GM18909 (cell line): ENCODE results near the gene RILPL2.
"Not testable (repeated sequence)": the region's sequence is repeated elsewhere in the genome, so short reads cannot be mapped to it uniquely, and the experiment has no call there.

Experiments used
- ATAC-seq: cut with Tn5 transposase; IDR thresholded peaks from one replicate; pipeline ENCODE4 v1.9.1; 2021; ENCODE audit warnings: mild to moderate bottlenecking; ENCODE audit not compliant: unreplicated experiment, poor library complexity

Gene RILPL2, protein sequence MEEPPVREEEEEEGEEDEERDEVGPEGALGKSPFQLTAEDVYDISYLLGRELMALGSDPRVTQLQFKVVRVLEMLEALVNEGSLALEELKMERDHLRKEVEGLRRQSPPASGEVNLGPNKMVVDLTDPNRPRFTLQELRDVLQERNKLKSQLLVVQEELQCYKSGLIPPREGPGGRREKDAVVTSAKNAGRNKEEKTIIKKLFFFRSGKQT

DNA sequence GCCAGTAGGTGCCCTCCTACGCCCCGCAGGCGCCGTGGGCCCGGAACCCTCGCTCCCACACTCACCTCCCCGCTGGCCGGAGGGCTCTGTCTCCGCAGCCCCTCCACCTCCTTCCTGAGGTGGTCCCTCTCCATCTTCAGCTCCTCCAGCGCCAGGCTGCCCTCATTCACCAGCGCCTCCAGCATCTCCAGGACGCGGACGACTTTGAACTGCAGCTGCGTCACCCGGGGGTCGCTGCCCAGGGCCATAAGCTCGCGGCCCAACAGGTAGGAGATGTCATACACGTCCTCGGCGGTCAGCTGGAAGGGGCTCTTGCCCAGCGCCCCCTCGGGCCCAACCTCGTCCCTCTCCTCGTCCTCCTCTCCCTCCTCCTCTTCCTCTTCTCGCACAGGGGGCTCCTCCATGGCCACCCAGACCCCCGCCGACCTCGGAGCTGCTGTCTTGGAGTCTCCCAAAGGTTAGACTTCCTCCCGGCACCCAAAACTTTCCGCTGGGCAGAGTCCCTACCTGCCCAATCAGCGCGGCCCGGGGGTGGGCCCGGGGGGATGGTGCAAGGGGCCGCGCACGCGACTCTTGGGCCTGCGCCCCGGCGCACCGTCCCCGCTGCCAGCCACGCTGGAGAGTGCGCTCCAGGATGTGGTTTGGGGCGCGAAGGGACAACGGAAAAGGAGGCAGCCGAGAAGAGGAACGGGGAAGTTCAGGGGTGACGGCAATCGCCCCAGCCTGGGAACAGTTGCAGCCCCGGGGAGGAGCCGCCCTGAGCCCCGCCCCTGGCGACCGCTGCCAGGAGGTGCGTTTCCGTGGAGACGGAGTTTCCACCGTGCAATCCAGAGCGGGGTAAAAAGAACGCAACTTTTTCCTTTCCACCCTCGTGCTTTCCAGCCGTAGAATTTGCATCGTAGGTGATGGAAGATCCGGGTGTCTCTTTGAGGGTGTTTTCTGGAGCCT, at the start of gene RILPL2:
TSS of gene RILPL2 (minus strand) at position 668 of the 948 bp plus-strand sequence. CDS start at position 404, 264 bp downstream.
- peak; percentile 75 for ATAC-seq

DNA sequence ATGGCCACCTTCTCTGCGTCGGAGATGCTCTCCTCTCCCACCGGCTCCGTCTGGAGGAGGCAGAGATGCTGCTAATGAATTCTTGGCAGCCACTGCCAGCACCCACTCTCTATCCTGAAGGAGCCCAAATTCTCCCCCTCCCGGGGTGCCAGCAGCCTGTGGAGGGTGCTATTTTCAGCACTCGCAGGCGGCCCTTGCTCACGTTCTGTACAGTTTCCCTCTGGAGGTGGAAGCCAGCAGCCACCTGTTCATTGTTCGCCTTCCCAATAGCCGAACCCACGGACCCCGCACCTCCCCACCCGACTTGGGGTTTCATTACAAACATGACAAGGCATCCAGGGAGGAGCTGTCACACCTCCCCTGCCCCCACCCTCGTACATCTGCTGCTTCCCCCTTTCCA, 49.3 kb upstream of the RILPL2 start:
- no peak for ATAC-seq

DNA sequence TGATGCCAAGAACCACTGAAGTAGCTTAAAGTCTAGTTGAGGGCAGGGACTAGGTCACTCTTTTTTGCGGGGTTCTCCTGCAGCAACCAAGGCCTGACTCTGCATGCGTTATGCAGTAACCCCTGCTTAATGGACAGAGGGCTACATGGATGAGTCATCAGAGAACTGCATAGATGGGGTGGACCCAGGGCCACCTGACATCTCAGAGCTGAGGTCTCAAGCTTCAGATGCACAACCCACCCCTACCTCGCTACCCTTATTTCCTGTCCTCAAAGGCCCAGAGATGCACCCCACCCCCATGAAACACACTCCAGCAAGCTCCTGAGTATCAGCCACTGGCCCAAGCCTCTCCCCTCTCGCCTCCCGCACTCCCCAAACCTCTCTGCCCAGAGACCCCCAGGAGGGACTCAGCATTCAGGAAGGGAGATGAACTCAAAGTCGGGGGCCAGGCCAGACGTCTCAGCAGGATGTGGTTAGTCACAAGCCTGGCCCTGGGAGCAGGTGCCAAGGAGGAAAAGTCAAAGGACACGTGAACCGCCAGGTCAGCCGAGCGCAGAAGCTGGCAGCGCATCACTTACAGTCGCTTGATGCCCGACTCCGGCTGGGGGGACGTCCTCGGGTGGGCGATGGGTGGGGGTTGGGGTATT, 47.2 kb upstream of the RILPL2 start:
- no peak for ATAC-seq

DNA sequence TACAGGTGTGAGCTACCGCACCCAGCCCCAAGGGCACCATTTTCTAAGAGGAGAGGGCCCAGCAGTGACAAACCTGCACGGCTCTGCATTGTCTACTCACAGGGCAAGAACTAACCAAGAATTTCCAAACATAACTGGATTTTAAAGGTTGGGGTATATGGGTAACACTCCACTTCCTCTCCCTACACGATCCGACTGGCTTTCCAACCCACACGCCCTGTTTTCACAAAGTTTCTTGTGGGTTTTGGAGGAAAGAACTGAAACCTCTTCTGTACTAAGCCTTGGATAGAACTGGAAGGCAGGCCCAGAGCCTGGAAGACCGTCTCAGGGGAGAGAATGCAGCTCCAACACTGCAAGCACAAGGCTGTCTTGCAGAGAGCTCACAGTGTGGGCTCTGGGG, 46.4 kb upstream of the RILPL2 start:
- no peak for ATAC-seq

DNA sequence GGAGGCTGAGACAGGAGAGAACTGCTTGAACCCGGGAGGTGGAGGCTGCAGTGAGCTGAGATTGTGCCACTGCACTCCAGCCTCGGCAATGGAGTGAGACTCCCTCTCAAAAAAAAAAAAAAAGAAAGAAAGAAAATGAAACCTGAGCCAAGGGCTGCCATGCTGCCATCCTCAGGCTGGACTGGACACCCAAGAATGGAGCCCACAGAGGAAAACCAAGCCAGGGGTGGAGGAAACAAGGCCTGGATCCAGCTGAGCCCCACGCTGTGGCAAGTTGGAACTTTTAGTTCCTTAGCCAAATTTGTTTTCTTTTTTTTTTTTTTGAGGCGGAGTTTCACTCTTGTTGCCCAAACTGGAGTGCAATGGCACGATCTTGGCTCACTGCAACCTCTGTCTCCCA, 44.8 kb upstream of the RILPL2 start:
- not testable (repeated sequence) for ATAC-seq

DNA sequence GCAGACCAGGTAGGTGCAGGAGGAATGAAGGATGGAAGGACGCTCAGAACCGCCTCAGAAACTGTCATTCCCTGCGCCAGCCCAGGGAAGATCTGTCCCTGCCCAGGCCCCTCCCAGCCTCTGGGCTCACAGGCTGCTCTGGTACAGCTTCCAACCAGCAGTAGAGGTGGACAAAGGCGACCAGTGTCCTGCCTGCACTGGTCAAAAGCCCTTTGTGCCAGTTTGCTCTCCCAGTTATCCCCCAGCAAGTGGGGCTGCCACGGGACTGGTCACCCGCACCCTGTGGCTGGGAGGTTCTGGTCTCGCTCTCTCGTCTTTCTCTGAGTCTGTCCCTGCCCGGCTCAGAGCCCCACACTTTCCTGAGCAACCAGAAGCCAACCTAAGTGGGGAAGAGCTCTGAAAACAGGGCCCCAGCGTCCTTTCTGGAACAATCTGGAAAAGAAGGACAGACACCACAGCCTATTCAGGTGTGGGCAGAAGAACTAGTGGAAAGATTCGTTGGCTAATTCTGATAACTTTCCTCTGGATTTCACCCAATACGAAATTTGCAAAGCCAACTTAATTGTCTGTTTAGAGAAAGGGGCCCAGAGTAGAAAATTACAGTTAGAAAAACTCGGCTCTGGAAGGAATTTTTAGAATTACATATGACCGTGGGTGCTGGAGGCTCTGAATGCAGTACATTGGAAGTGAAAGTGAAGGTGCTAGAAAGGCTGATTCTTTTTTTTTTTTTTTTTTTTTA, 43.1 kb upstream of the RILPL2 start:
- no peak for ATAC-seq

DNA sequence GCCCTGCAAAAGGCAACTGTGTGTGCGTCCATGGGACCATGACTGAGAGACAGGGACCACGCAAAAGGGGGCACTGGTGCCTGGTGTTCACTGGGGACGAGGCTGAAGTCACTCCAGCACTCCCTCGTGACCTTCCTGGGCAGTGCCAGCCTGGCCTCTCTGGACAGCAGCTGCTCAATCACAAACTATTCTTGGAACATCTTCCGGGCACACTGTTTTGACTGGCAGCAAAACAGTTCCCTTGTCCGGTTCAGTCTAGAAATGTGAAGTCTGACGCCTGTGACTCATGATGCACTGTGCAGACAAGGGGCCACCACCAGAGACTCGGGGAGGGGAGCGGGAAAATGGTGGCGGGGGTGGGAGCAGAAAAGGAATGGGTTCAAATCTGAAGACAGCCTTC, 42.3 kb upstream of the RILPL2 start:
- no peak for ATAC-seq

DNA sequence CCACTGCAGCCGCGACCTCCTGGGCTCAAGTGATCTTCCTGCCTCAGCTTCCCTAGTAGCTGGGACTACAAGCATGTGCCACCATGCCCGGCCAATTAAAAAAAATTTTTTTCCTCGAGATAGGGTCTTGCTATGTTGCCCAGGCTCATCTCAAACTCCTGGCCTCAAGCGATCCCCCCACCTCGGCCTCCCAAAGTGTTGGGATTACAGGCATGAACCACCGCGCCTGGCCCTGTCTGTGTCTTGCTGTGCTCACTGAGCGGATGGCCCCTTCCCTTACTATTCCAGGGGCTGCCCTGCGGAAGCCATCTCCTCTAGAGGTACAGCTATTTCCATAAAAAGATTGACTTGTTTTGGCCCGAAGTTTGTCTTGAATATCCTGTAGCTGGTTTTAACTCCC, 41.6 kb upstream of the RILPL2 start:
- no peak for ATAC-seq

DNA sequence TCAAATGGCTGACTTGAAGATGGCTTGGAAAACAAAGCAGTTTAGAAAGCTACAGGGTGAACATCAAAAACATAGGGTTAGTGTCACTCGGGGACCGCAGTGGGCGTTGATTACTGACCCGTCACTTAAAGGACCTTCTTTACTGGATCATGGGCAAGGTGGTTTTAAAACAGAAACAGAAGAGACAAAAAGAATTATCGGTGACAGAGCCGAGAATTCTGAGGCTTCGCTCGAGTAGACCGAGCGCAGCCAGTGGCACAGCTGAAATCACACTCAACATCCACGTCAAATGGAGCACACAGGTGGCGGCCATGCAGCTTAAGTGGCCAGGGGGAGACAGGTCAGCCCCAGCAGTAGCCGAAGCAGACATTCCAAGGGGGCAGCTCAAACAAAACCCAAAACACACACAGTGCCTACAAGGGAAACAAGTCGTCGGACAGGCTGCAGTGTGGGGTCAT, 38.8 kb upstream of the RILPL2 start:
- ATAC-seq = no peak

DNA sequence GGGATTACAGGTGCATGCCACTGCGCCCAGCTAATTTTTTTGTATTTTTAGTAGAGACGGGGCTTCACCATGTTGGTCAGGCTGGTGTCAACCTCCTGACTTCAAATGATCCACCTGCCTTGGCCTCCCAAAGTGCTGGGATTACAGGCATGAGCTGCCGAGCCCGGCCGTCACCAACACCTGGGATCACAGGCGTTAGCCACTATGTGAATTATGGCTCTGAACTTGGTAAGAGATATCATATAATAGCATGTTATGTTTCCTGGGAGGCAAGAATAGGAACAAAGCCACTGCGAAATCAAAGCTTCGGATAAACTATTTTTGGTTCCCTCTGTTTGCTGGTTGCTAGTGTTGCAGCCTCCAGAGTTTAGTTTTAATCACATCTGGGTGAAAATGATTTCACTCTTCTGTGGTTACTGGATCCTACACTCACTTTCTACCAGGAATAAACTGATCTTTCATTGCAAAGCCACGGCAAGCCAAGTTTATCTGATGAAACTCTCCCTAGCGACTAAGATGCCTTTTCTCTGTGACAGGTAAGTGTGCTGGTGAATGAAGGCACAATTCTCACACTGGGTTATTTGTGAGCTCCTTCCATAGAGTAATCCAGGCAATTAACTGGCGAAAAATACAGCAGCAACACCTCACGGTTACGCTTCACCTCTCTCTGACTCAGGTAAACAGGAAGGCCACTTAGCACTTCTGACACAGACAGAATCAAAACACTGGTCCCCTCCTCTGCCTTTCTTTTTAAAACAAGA, 38.2 kb upstream of the RILPL2 start:
- no peak for ATAC-seq

DNA sequence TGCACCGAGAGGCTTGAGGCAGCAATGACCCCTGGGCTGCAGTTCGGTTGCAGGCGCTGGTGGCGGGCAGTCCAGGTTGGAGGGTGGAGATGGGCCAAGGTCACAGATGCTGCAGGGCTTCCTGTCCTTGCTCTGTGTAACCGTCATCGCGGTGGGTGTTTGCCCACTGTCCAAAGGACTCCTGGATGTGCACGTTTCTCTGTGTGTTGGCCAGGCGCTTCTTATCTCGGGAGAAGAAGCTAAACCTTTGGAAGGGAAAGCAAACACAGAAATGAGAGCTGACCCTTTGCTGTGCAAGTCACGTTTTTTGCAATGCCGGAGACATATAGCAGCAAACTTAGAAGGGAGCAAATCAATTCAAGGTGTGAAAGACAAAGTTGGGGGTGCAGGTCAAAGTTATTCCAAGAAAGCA, 36.0 kb upstream of the RILPL2 start:
- no peak for ATAC-seq

DNA sequence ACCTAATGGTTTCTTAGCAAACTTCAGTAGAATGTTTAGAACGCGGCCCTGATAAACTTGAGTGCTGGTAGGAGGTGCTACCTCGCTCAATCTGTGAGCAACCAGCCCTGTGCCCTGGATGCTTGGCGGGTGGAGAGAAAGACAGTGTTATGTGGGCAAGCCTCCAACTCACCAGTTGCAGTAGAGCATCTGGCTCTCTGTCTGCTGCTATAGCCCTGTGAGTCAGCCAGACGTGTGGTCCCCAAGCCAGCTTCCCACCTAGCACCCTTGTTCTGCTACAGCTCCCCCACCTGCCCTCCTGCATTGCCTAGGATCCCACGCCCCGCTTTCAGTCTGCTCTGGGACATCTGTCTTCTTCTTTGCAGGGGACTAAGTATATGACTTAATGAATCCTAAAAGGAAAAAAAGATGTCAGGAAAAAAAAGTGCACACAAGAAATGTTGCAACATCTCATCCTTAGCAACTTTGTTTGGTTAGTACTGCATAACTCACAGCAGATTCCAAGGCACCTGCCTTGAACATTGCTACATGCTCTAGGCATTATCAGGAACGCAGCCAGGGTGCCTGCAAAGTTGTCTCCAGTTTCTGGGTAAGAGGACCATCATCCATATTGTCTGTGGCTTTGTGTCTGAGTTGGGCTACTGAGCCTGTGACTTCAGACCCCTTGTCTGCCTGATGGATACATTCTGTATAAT, 35.0 kb upstream of the RILPL2 start:
- no peak for ATAC-seq

DNA sequence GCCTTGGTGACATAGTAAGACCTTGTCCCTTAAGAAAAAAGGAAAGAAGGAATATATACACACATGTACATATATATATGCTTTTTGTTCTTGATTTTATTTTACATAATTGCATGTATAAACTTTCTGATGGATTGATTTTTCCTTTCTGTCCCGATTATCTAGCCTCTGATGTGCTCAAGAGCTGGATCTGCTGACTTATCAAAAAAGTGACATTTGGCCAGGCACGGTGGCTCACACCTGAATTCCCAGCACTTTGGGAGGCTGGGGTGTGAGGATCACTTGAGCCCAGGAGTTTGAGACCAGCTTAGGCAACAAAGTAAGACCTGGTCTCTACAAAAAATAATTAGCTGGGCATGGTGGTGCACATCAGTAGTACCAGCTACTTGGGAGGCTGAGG, 33.5 kb upstream of the RILPL2 start:
- ATAC-seq = no peak

DNA sequence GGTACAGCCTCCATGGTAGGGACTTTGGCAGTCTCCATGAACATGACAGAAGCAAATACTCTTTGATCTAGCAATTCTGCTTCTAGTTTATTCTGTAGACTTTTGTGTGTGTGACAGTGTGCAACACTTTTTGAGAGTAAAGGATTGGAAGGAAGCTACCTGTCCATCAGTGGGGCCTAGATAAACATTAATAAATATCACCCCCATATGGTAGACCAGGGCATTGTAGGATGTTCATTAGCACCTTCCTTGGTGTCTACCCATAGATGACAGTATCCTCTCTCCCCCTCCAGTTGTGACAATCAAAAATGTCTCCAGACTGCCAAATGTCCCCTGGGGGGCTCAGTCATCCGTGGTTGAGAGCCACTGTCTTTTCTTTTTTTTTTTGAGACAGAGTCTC, 32.3 kb upstream of the RILPL2 start:
- peak; percentile 71 for ATAC-seq

DNA sequence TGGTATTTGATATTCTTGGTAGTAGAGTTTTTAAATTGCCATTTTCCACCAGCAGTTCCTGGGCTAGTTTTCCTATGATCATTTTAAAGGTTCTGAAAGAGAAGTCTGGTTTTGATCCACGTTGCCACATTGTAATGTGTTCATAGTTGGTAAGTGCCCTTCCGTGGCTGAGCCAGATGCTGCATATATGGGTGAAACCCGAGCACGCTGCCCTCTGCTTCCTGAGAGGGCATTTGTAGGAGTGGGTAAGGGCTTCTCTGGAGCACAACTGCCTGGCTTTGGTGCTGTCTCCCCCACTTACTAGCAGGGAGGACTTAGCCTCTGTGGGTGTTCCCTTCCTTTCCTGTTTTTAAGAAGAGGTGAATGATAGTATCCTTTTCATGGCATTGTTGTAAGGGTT, 28.6 kb upstream of the RILPL2 start:
- no peak for ATAC-seq

DNA sequence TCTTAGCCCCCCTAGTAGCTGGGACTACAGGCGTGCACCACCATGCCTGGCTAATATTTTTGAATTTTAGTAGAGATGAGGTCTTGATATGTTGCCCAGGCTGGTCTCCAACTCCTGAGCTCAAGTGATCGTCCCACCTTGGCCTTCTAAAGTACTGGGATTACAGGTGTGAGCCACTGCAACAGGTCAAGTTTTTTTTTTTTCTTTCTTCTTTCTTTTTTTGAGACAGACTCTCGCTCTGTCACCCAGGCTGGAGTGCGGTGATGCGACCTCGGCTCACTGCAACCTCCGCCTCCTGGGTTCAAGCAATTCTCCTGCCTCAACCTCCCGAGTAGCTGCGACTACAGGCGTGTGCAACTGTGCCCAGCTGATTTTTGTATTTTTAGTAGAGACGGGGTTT, 26.7 kb upstream of the RILPL2 start:
- not testable (repeated sequence) for ATAC-seq

DNA sequence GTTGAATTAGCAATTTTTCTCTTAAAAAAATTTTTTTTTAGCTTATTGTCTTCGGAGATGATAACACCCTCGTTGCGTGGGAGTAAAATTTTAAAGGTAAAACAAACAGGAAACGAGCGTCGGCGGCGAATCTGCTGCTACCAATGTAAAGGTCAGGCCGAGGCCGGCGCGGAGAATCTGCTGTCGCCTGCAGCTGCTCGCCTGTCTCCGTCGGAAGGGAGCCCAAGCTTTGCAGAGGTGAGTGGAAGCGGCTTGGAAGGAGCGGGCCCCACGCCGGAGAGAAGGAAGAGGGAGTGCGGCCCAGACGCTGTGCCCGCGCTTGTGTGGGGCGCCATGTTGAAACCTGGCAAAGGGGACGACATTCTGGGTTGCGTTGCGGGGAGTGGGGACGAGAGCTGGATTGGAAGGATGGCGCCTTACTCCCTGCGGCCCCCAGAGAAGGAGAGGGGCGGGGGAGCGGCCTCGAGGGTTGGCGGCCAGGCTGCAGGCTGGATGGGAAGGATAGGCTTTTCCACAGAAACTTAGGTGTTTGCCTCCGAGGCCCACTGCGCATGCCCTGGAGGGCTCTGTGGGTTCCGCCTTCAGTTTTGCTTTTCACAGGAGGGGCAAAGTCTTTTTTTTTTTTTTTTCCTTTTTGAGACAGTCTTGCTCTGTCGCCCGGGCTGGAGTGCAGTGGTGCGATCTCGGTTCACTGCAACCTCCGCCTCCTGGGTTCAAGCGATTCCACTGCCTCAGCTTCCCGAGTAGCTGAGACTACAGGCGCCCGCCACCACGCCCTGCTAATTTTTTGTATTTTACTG, 21.7 kb upstream of the RILPL2 start, which contains the start of gene SNRNP35:
TSS of gene SNRNP35 (plus strand) at position 160 of the 800 bp plus-strand sequence. CDS start 7,402 bp downstream, outside the sequence.
- ATAC-seq = peak; percentile 59

DNA sequence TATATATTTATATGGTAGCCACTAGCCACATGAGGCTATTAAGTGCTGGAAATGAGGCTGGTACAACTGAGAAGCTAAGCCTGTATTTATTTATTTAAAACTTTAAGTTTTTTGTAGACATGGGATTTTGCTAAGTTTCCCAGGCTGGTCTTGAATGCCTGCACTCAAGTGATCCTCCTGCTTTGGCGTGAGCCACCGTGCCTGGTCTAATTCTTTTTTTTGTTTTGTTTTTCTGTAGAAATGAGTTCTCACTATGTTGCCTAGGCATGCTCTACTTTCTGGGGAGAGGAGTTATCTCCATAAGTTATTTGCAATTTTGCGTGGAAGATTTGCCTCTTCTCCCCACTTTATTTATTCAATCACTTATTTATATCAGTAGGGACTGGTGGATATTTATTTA, 16.7 kb upstream of the RILPL2 start:
- ATAC-seq = no peak
